HG03045 (cell line): Measurements from ENCODE around the gene WNT16.
"Not testable (repeated sequence)": the region's sequence is repeated elsewhere in the genome, so short reads cannot be mapped to it uniquely, and the experiment has no call there.

ENCODE experiments used
- ATAC-seq: cut with Tn5 transposase; IDR thresholded peaks from one replicate; pipeline ENCODE4 v1.9.1; 2021; ENCODE audit warnings: mild to moderate bottlenecking, moderate library complexity; ENCODE audit not compliant: unreplicated experiment

WNT16 gene

GRCh38 chr7:121305109-121305508 lies 23.7 kb upstream of the WNT16 start:
- no peak for ATAC-seq

DNA sequence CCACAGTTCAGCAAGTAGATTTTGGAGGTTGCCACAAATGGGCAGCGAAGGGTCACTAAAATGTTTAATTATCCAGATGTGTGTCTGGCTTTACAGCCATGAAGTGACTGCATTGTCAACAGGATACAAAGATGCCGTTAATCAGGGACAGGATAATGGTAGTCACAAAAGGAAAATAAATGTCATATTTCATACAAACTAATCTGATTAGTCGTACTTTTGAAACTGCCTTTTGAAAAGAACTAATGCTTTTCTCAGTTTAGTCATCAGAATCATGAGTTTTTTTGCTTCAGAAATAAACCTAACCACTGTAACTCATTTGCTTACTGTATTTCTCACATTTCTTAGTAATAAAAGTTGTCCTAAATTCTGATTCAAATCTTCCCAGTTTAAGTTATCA lies 22.2 kb upstream of the WNT16 start:
- ATAC-seq, result no peak

DNA sequence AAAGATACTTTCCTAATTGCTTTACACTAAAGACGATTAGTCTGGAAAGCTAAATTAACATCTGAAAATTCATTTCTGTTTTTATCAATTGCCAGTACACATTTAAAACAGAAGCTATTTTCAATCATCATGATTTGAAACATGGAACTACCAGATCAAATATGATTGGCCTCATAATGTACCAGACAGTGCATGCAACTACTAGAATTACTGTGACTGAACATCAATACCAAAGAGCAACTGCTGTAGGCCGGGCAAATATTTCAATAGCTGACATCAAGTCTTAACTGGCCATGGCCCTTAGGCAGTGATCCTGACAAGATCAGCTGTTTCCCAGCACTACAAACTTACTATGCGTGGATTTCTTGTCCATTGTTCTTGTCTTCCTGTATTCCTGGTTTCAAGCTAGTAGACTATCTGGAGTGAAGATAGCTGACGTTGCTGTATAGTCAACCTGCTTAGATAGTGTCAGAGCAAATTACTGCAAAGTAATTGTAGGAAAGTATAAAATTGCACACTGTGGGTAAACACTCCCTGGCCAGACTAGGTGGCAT lies 21.7 kb upstream of the WNT16 start:
- no peak for ATAC-seq

- ATAC-seq, result no peak
Measured at GRCh38 chr7:121313220-121313792, 15.5 kb upstream of the WNT16 start.

DNA sequence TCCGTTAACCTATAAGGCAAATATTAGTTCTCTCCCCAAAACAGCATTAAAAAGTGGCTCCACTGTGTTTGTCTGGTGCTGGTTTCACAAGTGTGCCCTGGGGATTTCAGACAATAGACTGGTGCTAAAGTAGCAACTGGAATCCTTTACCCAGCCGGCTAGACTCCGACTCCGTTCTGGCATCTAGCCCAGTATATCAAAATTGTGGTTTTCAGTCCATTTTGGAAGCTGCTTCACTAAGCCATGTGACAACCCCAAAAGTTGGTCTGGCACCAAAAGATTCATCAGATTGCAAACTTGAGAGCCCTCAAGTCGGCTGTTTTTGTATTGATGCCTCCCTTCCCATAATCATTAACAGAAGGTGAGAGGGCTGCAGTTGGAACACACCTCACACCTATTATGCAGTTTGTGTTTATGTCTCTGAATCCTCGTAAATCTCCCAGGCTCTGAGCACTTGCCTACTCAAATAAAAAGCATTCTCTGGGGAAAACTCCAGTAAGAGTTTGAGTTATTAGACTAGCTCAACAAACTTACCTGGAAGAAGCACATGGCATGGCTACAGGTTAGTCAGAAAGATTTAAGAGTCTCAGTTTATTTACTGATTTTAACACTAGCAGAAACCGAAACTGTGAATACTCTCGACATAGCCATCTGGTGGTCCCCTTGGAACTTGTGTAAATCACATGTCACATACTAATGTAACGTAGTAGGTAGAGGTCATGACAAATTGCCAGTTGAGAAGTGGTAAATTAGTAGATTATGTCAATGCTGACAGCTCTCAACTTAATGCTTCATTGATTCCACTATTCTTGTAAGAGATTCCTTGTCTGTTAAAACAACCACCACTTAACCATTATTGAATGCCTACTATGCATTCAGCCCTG lies 14.8 kb upstream of the WNT16 start:
- peak; percentile 87 for ATAC-seq

DNA sequence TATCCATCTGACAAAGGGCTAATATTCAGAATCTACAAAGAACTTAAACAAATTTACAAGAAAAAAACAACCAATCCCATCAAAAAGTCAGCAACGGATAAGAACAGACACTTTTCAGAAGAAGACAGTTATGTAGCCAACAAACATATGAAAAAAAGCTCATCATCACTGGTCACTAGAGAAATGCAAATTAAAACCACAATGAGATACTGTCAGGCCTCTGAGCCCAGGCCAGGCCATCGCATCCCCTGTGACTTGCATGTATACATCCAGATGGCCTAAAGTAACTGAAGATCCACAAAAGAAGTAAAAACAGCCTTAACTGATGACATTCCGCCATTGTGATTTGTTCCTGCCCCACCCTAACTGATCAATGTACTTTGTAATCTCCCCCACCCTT lies 13.6 kb upstream of the WNT16 start:
- not testable (repeated sequence) for ATAC-seq

- no peak for ATAC-seq
Measured at GRCh38 chr7:121322460-121322859, 6.3 kb upstream of the WNT16 start.

DNA sequence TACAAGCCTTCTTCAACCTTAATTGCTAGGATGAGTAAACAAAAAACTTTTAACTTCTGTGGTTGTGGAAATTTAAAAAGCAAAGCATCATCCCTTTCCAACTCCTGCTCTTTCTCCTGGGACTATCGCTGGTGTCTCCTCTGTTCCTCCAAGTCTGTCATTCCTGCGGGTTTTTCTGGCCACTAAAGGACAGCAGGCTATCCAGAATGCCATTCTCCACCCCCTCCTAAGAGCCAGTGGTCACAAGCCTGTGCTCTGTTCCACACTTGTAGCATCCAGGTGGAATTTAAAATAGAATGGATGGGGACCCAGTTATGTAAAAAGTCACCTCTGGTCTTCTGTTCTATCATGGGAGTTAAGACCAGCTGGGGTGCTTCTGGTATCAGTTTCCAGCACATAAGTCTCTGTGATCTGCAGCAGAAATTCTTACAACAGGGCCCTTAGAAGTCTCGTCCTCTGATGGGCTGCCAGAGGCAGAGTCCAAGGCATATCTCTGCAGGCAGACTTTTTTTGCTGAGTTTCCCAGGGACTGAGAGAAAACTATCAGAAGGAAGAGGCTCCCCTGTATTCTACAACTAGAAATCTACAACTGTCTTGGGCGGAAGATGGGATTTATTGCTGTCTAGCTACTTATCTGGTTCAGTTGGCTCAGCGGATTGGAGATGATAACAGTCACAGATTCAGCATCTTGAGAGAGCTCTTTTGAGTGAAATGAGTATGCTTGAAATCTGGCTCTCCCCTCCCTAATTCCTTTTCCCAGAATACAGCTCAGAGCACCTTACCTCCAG lies 5.1 kb upstream of the WNT16 start:
- no peak for ATAC-seq

- no peak for ATAC-seq
Measured at GRCh38 chr7:121327671-121328070, 1.1 kb upstream of the WNT16 start.

DNA sequence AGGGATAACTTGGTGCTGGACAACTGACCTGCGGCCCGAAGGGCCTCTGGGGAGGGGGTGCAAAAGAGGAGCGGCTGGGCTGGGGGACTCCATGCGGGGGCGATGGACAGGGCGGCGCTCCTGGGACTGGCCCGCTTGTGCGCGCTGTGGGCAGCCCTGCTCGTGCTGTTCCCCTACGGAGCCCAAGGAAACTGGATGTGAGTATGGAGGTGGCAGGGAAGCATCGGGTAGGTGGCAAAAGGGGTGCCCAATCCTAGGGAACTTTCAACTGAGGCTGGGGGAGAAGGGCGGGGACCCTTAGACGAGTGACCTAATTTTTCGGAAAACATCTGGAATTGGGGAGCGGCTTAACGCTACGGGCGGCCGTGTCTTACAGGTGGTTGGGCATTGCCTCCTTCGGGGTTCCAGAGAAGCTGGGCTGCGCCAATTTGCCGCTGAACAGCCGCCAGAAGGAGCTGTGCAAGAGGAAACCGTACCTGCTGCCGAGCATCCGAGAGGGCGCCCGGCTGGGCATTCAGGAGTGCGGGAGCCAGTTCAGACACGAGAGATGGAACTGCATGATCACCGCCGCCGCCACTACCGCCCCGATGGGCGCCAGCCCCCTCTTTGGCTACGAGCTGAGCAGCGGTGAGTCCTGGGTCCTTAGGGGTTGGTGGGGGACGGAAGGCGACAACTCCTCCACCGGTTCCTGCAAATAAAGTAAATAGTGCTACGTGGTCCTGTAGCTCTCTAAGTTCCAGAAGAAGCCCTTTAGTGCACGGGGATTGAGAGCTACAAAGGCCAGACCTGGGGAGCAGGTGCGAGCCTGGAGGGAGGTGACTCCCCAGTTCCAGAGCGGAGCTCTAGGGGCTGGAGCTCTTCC lies 622 bp downstream of the WNT16 start:
- ATAC-seq, result peak; percentile 42

- peak; percentile 44 for ATAC-seq
Measured at GRCh38 chr7:121330053-121330833, 1.4 kb downstream of the WNT16 start.

DNA sequence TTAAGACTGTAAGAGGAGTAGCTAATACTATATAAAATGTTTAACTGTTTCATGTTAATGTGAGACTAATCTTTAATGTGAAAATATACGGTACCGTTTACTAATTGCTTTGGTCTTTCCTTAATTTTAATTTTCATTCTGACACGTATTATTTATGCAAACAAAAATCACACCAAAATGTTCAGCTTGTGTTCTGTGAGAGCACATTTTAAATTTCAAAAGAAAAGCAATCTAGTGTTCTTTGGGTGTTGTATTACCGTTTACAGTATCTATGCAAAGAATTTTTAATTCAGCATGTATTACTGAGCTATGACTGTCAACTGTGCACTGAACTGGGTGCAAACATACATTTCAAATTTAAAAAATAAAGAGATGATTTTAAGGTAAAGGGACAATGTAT lies 2.2 kb downstream of the WNT16 start:
- no peak for ATAC-seq

DNA sequence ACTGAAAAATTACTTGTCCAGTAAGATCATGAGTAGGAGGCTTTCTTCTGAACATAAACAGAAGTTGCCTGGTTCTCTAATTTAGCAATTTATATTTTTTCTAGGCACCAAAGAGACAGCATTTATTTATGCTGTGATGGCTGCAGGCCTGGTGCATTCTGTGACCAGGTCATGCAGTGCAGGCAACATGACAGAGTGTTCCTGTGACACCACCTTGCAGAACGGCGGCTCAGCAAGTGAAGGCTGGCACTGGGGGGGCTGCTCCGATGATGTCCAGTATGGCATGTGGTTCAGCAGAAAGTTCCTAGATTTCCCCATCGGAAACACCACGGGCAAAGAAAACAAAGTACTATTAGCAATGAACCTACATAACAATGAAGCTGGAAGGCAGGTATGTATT lies 2.8 kb downstream of the WNT16 start:
- no peak for ATAC-seq

DNA sequence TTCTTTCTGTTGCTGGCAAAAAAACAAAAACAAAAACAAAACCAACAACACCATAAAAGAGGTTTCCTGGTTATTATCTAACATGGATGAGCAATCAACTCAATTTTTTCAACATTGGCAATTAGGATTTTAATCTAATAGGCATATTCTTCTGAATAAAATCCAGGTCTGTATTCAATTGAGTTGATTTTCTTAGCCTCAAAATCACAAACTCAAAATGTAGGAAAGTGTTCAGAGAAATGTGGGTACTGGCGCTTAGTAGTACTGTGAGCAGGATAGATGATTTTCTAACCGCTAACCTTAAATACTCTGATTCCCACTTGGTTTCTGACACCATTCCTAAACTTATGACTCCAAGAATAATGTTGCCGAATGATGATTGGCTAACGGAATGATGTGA lies 5.6 kb downstream of the WNT16 start:
- ATAC-seq, result no peak

GRCh38 chr7:121334875-121335648 lies 6.3 kb downstream of the WNT16 start:
- no peak for ATAC-seq

- ATAC-seq, result no peak
Measured at GRCh38 chr7:121336579-121336978, 7.8 kb downstream of the WNT16 start.

DNA sequence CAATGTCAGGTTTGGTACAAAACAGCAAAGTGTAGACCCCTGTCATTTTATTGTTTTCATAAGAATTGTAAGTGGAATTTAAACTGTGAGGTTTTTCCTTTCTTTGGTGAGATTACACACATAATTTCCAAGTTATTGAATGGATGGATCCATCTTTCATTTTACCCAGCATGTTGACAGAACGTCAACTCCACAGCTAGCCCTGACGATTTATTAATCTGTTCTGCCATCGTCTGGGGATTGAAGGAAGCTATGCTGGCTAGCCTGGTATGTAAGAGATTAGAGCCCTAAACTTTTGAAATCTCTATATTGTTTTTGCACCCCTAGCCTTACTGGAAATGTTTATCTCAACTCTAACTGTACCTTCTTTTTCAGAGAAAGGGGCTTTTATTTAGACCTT lies 8.6 kb downstream of the WNT16 start:
- no peak for ATAC-seq

GRCh38 chr7:121339082-121339481 lies 10.3 kb downstream of the WNT16 start:
- no peak for ATAC-seq

- no peak for ATAC-seq
Measured at GRCh38 chr7:121341933-121342332, 13.1 kb downstream of the WNT16 start.
